Kidney (tissue), 14 donors: ENCODE results near the gene LHFPL6. TPM values are rescaled to one million over a fixed set of nuclear protein-coding genes. Genes with fewer than 3 reads are reported as not detected.
A peak's percentile ranks its signal among the peaks of the same experiment; 100 is the strongest.

Experiments
- DNase-seq, 5 donors: peaks; one replicate each; pipeline ENCODE4 v3.0.0-alpha.2; 2013 to 2020
- FAIRE-seq: peaks from 2 replicates; lab custom pipeline; 2012; peaks lifted over from hg19 to GRCh38; lab: Jason Lieb, UNC
- H3K27ac ChIP-seq, 2 donors: one replicate each; pipeline ENCODE4 v1.7.0; 2013; ENCODE audit warnings: low read depth in 2 of 2, low read length in 2 of 2, inconsistent platforms in 1 of 2
- H3K27me3 ChIP-seq: one replicate; pipeline ENCODE4 v1.7.1; 2013; ENCODE audit warnings: low read length, inconsistent platforms; ENCODE audit not compliant: control insufficient read depth, insufficient read depth
- H3K36me3 ChIP-seq, 3 donors: one replicate each; pipeline versions ENCODE4 v1.7.0 to v1.7.1; 2013; ENCODE audit warnings: low read length in 3 of 3, control low read depth in 1 of 3, inconsistent platforms in 1 of 3; ENCODE audit not compliant: insufficient read depth in 3 of 3, control insufficient read depth in 2 of 3
- H3K4me1 ChIP-seq, 3 donors: one replicate each; pipeline versions ENCODE4 v1.7.0 to v1.7.1; 2013; ENCODE audit warnings: low read length in 3 of 3, inconsistent platforms in 1 of 3, low read depth in 1 of 3; ENCODE audit not compliant: control insufficient read depth in 2 of 3, insufficient read depth in 2 of 3
- H3K4me3 ChIP-seq, 3 donors: one replicate each; pipeline versions ENCODE4 v1.7.0 to v1.8.1; 2013; ENCODE audit warnings: low read length in 3 of 3, control low read depth in 1 of 3, inconsistent platforms in 1 of 3
- H3K9ac ChIP-seq, 3 donors: one replicate each; pipeline versions ENCODE4 v1.7.0 to v1.7.1; 2013; ENCODE audit warnings: low read length in 3 of 3, control low read depth in 1 of 3, inconsistent platforms in 1 of 3
- H3K9me3 ChIP-seq, 3 donors: one replicate each; pipeline versions ENCODE4 v1.7.0 to v1.7.1; 2013; ENCODE audit warnings: low read length in 3 of 3, control low read depth in 1 of 3, inconsistent platforms in 1 of 3; ENCODE audit not compliant: control insufficient read depth in 2 of 3, insufficient read depth in 1 of 3
- intact Hi-C: fragments of 100-400 bp; cut with DNase I; formaldehyde crosslinking; loops from one replicate; pipeline ENCODE4 v1.11.1; 2022
- polyA plus RNA-seq: library from polyadenylated mRNA; stranded (reverse); fragments of 350-450 nt; fragmentation: Illumina TruSeq; extraction: RNeasy Lipid Tissue Mini Kit (QIAGEN cat#74804); gene quantifications from one replicate; pipeline ENCODE4 v1.2.3, GENCODE V29; 2014; ENCODE audit warnings: low read depth, low replicate concordance; ENCODE audit not compliant: insufficient read depth
- total RNA-seq: library from RNA; stranded (reverse); fragmentation: NEBNext Ultra II Directional; extraction: Animal tissue kit (Norgen Biotek cat#: 25700); gene quantifications from one replicate; pipeline ENCODE4 v1.2.1, GENCODE V29; 2021
- TF ChIP-seq, protein P1 (sequence below): IDR thresholded peaks from 3 replicates; pipeline ENCODE4 v1.5.1; 2012; ENCODE audit warnings: mild to moderate bottlenecking, moderate library complexity, borderline replicate concordance; ENCODE audit not compliant: insufficient read depth; ENCODE audit errors: extremely low read depth
- donor health status: control.
- donor health status: control.
- donor health status: control.
- donor health status: control.
- donor health status: control.
- donor health status: DM: yes; HTN: yes; CAD: no.
- donor health status: Normal renal cell carcinoma (clear cell type).

Gene LHFPL6
- total and polyA plus RNA-seq, 2 donors from 2014 or later, result 33.0 to 59.2 TPM

DNA sequence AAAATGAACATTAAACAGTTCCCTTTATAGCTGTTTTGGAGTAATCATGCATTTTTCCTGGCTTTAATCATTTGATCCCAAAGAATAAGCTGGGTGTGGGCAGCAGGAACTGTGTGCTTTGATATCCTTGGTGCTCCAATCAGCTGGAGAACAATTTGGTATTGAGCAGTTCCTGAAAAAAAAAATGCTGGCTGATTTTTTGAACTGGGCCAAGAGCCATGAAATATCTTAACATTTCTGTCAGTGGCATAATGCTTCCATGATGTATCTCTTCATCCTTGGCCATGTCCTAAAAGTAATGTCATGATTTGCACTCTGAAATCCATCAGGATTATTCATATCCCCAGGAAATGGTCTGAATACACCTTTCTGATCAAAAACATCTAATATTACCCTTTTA is 134.7 kb downstream of the LHFPL6 start:
- Histone ChIP-seq H3K27ac (no peak overlapping the region), H3K4me3 (no peak overlapping the region), H3K9me3 (no peaks in the 10 kb centered on the region), H3K4me1 (no peaks in the 10 kb centered on the region), H3K9ac (no peak overlapping the region), H3K36me3 (no peaks in the 10 kb centered on the region), H3K27me3 (no peaks in the 10 kb centered on the region)
- intact Hi-C loops, result no loop called here
- DNase-seq, result no peak
- TF ChIP-seq, protein P1, sequence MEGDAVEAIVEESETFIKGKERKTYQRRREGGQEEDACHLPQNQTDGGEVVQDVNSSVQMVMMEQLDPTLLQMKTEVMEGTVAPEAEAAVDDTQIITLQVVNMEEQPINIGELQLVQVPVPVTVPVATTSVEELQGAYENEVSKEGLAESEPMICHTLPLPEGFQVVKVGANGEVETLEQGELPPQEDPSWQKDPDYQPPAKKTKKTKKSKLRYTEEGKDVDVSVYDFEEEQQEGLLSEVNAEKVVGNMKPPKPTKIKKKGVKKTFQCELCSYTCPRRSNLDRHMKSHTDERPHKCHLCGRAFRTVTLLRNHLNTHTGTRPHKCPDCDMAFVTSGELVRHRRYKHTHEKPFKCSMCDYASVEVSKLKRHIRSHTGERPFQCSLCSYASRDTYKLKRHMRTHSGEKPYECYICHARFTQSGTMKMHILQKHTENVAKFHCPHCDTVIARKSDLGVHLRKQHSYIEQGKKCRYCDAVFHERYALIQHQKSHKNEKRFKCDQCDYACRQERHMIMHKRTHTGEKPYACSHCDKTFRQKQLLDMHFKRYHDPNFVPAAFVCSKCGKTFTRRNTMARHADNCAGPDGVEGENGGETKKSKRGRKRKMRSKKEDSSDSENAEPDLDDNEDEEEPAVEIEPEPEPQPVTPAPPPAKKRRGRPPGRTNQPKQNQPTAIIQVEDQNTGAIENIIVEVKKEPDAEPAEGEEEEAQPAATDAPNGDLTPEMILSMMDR, result no peak
- FAIRE-seq, result no peak

DNA sequence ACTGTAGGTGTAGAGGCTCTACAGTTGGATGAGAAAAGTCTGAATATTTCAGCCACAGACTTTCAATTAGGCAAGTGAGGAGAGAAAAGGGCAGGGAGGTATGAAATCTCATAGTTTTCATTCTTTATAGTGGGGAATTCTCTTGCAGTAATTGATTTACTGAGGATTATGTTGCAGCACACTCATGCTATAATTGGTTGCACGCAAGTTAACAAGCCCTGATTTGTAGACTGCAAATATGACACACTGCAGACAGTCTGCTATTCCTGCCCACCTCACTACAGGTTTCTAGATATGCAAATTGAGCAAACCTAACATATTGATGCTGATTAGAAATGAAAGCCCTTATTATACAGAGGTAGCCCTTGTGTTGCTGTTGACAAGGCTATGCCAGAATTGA is 139.4 kb downstream of the LHFPL6 start:
- Histone ChIP-seq H3K27ac (no peak overlapping the region), H3K4me1 (no peaks in the 10 kb centered on the region), H3K36me3 (no peaks in the 10 kb centered on the region), H3K4me3 (no peak overlapping the region), H3K9ac (no peak overlapping the region), H3K27me3 (no peaks in the 10 kb centered on the region), H3K9me3 (no peaks in the 10 kb centered on the region)
- TF ChIP-seq, protein P1, result no peak
- FAIRE-seq, result no peak
- DNase-seq, result no peak
- intact Hi-C loops, result no loop called here

DNA sequence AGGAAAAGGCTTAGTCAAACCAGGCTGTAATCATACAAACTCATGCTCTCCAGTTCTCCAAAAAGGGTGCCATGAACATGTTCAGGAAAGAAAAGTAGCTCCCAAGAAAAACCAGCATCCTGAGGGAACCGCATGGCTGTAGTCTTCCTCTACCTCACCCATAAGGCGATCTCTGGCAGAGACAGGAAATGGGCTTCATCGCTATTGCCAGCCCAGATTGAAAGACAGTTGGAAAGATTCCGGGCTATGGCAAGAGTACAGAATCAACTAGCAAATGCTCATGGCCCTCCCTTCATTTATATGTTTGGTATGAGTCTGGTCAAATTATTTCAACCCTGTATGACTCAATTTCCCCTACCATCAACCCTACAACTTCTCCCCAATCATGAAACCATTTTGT is 140.1 kb downstream of the LHFPL6 start:
- intact Hi-C loops, result no loop called here
- DNase-seq (no peak), FAIRE-seq (no peak)
- no peaks in the 10 kb centered on the region for H3K27me3 ChIP-seq
- H3K4me3 ChIP-seq, result no peak overlapping the region
- H3K9me3 ChIP-seq, result no peaks in the 10 kb centered on the region
- no peaks in the 10 kb centered on the region for H3K36me3 ChIP-seq
- H3K27ac ChIP-seq, result no peak overlapping the region
- TF ChIP-seq, protein P1, result no peak
- no peaks in the 10 kb centered on the region for H3K4me1 ChIP-seq
- no peak overlapping the region for H3K9ac ChIP-seq

DNA sequence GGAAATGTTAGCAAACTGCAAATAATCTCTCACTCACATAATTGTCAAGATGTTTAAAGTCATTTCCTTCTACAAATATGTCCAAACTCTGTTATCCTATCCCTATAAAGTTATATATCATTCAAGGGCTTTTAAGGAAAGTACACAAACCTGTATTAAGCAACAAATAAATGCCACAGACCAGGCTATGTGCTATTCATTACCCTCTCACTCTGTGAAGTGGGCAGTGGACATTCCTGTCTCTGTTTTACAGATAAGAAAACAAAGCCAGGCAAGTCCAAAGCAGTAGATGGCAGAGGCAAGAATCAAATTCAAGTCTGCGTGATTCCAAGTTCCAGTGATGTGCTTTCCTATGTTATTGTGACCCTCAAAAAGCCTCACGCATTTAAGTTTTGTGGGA is 140.6 kb downstream of the LHFPL6 start:
- Histone ChIP-seq H3K27me3 (no peaks in the 10 kb centered on the region), H3K4me3 (no peak overlapping the region), H3K27ac (no peak overlapping the region), H3K36me3 (no peaks in the 10 kb centered on the region), H3K9ac (no peak overlapping the region), H3K4me1 (no peaks in the 10 kb centered on the region), H3K9me3 (no peaks in the 10 kb centered on the region)
- intact Hi-C loops, result no loop called here
- no peak for FAIRE-seq
- TF ChIP-seq, protein P1, result no peak
- DNase-seq, result peak in 3 of 5 donors; percentile 17 to 66 (median 24)
